Activated B cell treated with CpG ODN at 0.5 μM for 24 hours (primary cell): Measurements from ENCODE around the gene SLC17A8. TPM values are rescaled to one million over a fixed set of nuclear protein-coding genes. Genes with fewer than 3 reads are reported as not detected.
"Not testable (repeated sequence)": the region's sequence is repeated elsewhere in the genome, so short reads cannot be mapped to it uniquely, and the experiment has no call there.

Experiments
- ATAC-seq: fragments of 200-7000 bp; cut with Tn5 transposase; one replicate; pipeline ENCODE4 v1.10.0; 2021; ENCODE audit warnings: low read depth, mild to moderate bottlenecking, moderate library complexity
- CTCF ChIA-PET: fragments of 350-600 bp; sonication (Branson Sonifier 250); formaldehyde crosslinking; loops from one replicate; lab custom pipeline; 2021; ENCODE audit warnings: antibody characterized with exemption; lab: Charles Lee
- POLR2A ChIA-PET: fragments of 350-600 bp; sonication (Branson Sonifier 250); formaldehyde crosslinking; loops from one replicate; lab custom pipeline; 2021; ENCODE audit warnings: antibody characterized with exemption; lab: Charles Lee
- DNase-seq: peaks from one replicate; pipeline ENCODE4 v3.0.0; 2022
- H3K27ac Mint-ChIP-seq: one replicate; pipeline ENCODE4 v1.8.0; 2020; ENCODE audit warnings: mixed read lengths
- H3K27me3 Mint-ChIP-seq: one replicate; pipeline ENCODE4 v1.8.0; 2021; ENCODE audit warnings: mixed read lengths
- H3K36me3 Mint-ChIP-seq: one replicate; pipeline ENCODE4 v1.8.0; 2021; ENCODE audit warnings: low read depth, mixed read lengths
- H3K4me1 Mint-ChIP-seq: one replicate; pipeline ENCODE4 v1.8.0; 2021; ENCODE audit warnings: mixed read lengths
- H3K4me3 Mint-ChIP-seq: one replicate; pipeline ENCODE4 v1.8.0; 2020; ENCODE audit warnings: mild to moderate bottlenecking, mixed read lengths
- H3K9me3 Mint-ChIP-seq: one replicate; pipeline ENCODE4 v1.8.0; 2020; ENCODE audit warnings: mixed read lengths
- intact Hi-C: fragments of 100-400 bp; cut with micrococcal nuclease; formaldehyde crosslinking; loops from one replicate; pipeline ENCODE4 v1.15.1; 2024
- total RNA-seq: library from RNA; stranded (reverse); gene quantifications from 2 replicates; pipeline ENCODE4 v1.2.3, GENCODE V29; 2022
- TF ChIP-seq, protein P1 (sequence below): fragments of 200-600 bp; IDR thresholded peaks from one replicate; pipeline ENCODE4 v1.8.0; 2022; ENCODE audit warnings: antibody characterized with exemption, mild to moderate bottlenecking

The SLC17A8 gene
- total RNA-seq: not detected in 2 replicates

DNA sequence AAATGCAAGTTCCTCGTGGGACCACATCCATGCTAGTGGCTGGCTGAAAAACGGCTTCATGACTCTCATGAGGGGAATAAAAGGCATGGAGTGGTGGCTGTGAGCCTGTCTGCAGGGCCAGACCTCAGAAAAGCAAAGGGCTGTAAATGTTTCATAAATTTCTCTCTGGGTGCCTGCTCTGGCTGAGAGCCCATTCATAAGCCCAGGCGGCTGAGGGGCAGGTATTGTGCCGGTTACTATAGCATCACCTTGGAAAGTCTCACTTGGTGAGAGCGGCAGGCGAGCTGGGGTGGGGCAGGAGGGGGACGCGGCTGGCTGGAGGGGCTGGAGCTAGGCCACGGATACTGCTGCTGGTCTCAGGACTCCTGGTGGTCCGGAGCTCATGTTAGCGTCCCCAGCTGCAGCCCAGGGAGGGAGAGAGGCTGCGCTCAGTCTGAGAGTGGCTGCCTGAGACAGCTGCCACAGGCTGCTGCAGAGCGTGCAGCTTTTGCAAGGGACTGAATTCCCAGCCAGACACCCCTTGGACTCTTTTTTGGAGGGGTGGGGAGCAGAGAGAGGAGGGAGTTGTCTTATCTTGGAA, at the start of gene SLC17A8:
Gene SLC17A8, plus strand, starts transcription at position 431 of the 580 bp plus-strand sequence. CDS start 318 bp downstream, outside the sequence.
- no peak within 1 kb of the TSS for H3K27ac Mint-ChIP-seq
- H3K36me3 Mint-ChIP-seq: no peaks in the 10 kb centered on the region
- no peak for DNase-seq
- TF ChIP-seq, protein P1, sequence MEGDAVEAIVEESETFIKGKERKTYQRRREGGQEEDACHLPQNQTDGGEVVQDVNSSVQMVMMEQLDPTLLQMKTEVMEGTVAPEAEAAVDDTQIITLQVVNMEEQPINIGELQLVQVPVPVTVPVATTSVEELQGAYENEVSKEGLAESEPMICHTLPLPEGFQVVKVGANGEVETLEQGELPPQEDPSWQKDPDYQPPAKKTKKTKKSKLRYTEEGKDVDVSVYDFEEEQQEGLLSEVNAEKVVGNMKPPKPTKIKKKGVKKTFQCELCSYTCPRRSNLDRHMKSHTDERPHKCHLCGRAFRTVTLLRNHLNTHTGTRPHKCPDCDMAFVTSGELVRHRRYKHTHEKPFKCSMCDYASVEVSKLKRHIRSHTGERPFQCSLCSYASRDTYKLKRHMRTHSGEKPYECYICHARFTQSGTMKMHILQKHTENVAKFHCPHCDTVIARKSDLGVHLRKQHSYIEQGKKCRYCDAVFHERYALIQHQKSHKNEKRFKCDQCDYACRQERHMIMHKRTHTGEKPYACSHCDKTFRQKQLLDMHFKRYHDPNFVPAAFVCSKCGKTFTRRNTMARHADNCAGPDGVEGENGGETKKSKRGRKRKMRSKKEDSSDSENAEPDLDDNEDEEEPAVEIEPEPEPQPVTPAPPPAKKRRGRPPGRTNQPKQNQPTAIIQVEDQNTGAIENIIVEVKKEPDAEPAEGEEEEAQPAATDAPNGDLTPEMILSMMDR: no peak
- no peak within 1 kb of the TSS for H3K4me3 Mint-ChIP-seq
- no peaks in the 10 kb centered on the region for H3K9me3 Mint-ChIP-seq
- POLR2A ChIA-PET: no interaction called here
- intact Hi-C loops: no loop called here
- H3K27me3 Mint-ChIP-seq: peaks cover 28% of the 10 kb centered on the region
- CTCF ChIA-PET: no interaction called here
- H3K4me1 Mint-ChIP-seq: no peaks in the 10 kb centered on the region
- no peak for ATAC-seq

DNA sequence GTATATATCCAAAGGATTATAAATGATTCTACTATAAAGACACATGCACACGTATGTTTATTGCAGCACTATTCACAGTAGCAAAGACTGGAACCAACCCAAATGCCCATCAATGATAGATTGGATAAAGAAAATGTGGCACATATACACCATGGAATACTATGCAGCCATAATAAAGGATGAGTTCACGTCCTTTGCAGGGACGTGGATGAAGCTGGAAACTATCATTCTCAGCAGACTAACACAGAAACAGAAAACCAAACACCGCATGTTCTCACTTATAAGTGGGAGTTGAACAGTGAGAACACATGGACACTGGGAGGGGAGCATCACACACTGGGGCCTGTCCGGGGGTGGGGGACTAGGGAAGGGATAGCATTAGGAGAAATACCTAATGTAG, 48.7 kb upstream of the SLC17A8 start:
- CTCF ChIA-PET, ATAC-seq, H3K4me1 Mint-ChIP-seq, DNase-seq, POLR2A ChIA-PET, H3K27me3 Mint-ChIP-seq, H3K4me3 Mint-ChIP-seq, intact Hi-C loops, H3K27ac Mint-ChIP-seq: not testable (repeated sequence)
- Mint-ChIP-seq H3K9me3 (peaks cover 17% of the 10 kb centered on the region), H3K36me3 (peaks cover 59% of the 10 kb centered on the region)

DNA sequence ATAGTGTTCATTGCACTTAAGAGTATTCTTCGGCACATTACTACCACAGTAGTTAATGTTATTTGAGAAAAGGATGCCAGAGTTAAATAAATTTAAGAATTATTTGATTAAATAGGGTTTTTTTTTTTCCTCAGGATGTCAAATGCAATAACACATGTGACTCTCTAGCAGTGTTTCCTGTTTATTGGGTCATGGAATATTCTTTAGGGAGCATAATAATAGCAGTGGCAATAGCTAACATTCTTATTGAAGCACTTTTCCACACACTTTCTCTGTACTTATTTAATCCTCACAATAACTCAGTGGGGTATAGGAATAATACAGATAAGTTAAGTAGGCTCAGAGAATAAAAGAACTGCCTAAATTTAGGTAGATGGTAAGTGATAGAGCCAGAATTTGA, 45.6 kb upstream of the SLC17A8 start:
- Mint-ChIP-seq H3K27me3 (no peaks in the 10 kb centered on the region), H3K4me3 (no peak overlapping the region), H3K9me3 (peaks cover 12% of the 10 kb centered on the region), H3K4me1 (no peaks in the 10 kb centered on the region), H3K27ac (no peak overlapping the region), H3K36me3 (peaks cover 61% of the 10 kb centered on the region)
- TF ChIP-seq, protein P1: no peak
- DNase-seq (no peak), ATAC-seq (no peak)
- intact Hi-C loops: no loop called here
- ChIA-PET CTCF (no interaction called here), POLR2A (no interaction called here)

DNA sequence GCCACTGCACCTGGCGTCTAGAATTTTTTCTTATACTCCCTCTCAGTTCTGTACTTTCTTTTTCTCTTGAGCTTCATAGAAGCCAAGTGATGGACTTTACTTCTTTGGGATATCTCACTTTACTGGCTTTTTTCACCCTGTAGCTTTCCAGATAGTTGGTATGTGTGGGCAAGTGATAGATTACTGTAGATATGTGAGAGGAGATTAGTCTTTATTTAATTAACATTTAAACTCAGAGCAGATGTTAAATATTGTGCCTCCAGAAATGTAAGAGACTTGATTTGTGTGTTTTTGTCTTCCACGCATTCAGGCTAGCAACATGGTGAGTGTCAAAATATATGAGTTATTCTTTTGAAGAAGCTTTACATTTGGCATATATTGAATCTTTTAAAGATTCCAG, 39.5 kb upstream of the SLC17A8 start:
- ChIA-PET CTCF (no interaction called here), POLR2A (interaction anchor here (0.6 kb wide), 1 partner anchor 10 kb away, joined by 3 read pairs; no protein-coding TSS in a partner anchor)
- Mint-ChIP-seq H3K4me3 (no peak overlapping the region), H3K27ac (no peak overlapping the region), H3K36me3 (peaks cover 64% of the 10 kb centered on the region), H3K27me3 (no peaks in the 10 kb centered on the region), H3K9me3 (no peaks in the 10 kb centered on the region), H3K4me1 (no peaks in the 10 kb centered on the region)
- DNase-seq: no peak
- intact Hi-C loops: no loop called here
- TF ChIP-seq, protein P1: no peak
- ATAC-seq: no peak

DNA sequence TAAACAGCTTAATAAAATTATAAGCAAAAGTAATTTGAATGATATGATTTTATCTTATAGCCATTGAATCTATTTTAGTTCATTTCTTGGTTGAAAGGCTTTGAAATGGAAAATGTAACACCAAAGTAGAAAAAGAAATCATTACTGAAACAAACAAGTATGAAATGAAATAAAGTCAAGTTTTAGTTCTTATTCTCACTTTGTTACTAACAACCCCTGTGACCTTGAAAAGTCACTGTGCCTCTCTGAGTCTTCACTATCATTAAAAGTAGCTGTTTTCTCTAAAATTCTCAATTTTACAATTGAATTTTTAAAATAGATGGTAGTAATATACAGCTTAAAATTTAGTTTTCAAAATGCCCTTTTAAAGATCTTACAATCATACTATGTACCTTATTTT, 32.4 kb upstream of the SLC17A8 start:
- no peaks in the 10 kb centered on the region for H3K27me3 Mint-ChIP-seq
- CTCF ChIA-PET: no interaction called here
- H3K36me3 Mint-ChIP-seq: peaks cover 53% of the 10 kb centered on the region

More for the DNA sequence above, 32.4 kb upstream of the SLC17A8 start:
- H3K4me1 Mint-ChIP-seq: peaks cover 5% of the 10 kb centered on the region
- intact Hi-C loops: no loop called here
- H3K27ac Mint-ChIP-seq: no peak overlapping the region
- TF ChIP-seq, protein P1: no peak
- H3K9me3 Mint-ChIP-seq: no peaks in the 10 kb centered on the region
- no peak overlapping the region for H3K4me3 Mint-ChIP-seq
- no peak for ATAC-seq
- POLR2A ChIA-PET: no interaction called here
- DNase-seq: no peak
